AG09319 (cell line): ENCODE measurements around the gene MYO1D.
"Not testable (repeated sequence)": the region's sequence is repeated elsewhere in the genome, so short reads cannot be mapped to it uniquely, and the experiment has no call there.

Source experiments
- DNase-seq: peaks from one replicate; pipeline ENCODE4 v3.0.0-alpha.2; 2010; ENCODE audit warnings: low read depth; ENCODE audit errors: extremely low read depth
- CTCF ChIP-seq: IDR thresholded peaks from 2 replicates; pipeline ENCODE4 v1.5.1; 2011; ENCODE audit warnings: low read depth, mild to moderate bottlenecking, inconsistent platforms, low read length, moderate library complexity

Gene MYO1D

GRCh38 chr17:32828822-32829221 lies 48.1 kb downstream of the MYO1D start:
- TF ChIP-seq CTCF, result no peak
- DNase-seq, result no peak

- DNase-seq, result no peak
Measured at GRCh38 chr17:32827227-32827626, 49.7 kb downstream of the MYO1D start.

GRCh38 chr17:32826076-32826475 lies 50.8 kb downstream of the MYO1D start:
- no peak for TF ChIP-seq CTCF
- DNase-seq, result no peak

More at GRCh38 chr17:32827227-32827626, 49.7 kb downstream of the MYO1D start:
- no peak for TF ChIP-seq CTCF

- no peak for TF ChIP-seq CTCF
- DNase-seq, result no peak
Measured at GRCh38 chr17:32824334-32824733, 52.6 kb downstream of the MYO1D start.

GRCh38 chr17:32822996-32823395 lies 53.9 kb downstream of the MYO1D start:
- DNase-seq, result no peak
- no peak for TF ChIP-seq CTCF

- DNase-seq, result not testable (repeated sequence)
Measured at GRCh38 chr17:32821987-32822934, 54.7 kb downstream of the MYO1D start.

- no peak for DNase-seq
- TF ChIP-seq CTCF, result no peak
Measured at GRCh38 chr17:32820440-32820839, 56.5 kb downstream of the MYO1D start.
